H1 (cell line): ENCODE results near the gene HBQ1. TPM values are rescaled to one million over a fixed set of nuclear protein-coding genes. Genes with fewer than 3 reads are reported as not detected.
A peak's percentile ranks its signal among the peaks of the same experiment; 100 is the strongest.

Experiments
- ATF2 ChIP-seq: IDR thresholded peaks from 2 replicates; pipeline ENCODE4 v1.6.1; 2012; ENCODE audit warnings: low read length, inconsistent platforms
- BRCA1 ChIP-seq: IDR thresholded peaks from 2 replicates; pipeline ENCODE4 v1.6.1; 2012; ENCODE audit warnings: low read depth, low read length, improper control_type of control experiment
- CBX5 ChIP-seq: fragments of 300-800, 300-1000 bp; sonication (generic); IDR thresholded peaks from 2 replicates; pipeline ENCODE4 v1.7.1; 2016; ENCODE audit warnings: antibody characterized with exemption, low read length, low read depth
- CTBP2 ChIP-seq: IDR thresholded peaks from 2 replicates; pipeline ENCODE4 v1.7.0; 2011; ENCODE audit warnings: borderline replicate concordance, mild to moderate bottlenecking, moderate library complexity, mixed read lengths, low read length; ENCODE audit not compliant: insufficient read depth, insufficient read length
- E2F6 ChIP-seq: IDR thresholded peaks from 2 replicates; pipeline ENCODE4 v1.6.1; 2012; ENCODE audit warnings: inconsistent platforms
- EP300 ChIP-seq, 2 experiments: IDR thresholded peaks; 1 replicate in 1 of 2; 2 replicates in 1 of 2; pipeline ENCODE4 v1.6.1; 2011 to 2012; ENCODE audit warnings: low read depth in 2 of 2, low read length in 2 of 2, mild to moderate bottlenecking in 2 of 2, borderline replicate concordance in 1 of 2, inconsistent platforms in 1 of 2, moderate library complexity in 1 of 2
- GABPA ChIP-seq: IDR thresholded peaks from 2 replicates; pipeline ENCODE4 v1.6.1; 2011; ENCODE audit warnings: mild to moderate bottlenecking, low read length, moderate library complexity, borderline replicate concordance; ENCODE audit not compliant: insufficient read depth
- GTF2F1 ChIP-seq: IDR thresholded peaks from 2 replicates; pipeline ENCODE4 v1.6.1; 2012; ENCODE audit warnings: low read depth, low read length, improper control_type of control experiment, borderline replicate concordance
- HDAC2 ChIP-seq, 2 experiments: fragments of 300-600 bp in 1 of 2; sonication (generic) in 1 of 2; IDR thresholded peaks; 2 replicates each; pipeline ENCODE4 v1.6.1; 2011 to 2012; ENCODE audit warnings: low read depth in 2 of 2, low read length in 2 of 2, mild to moderate bottlenecking in 2 of 2, moderate library complexity in 2 of 2, borderline replicate concordance in 1 of 2, inconsistent platforms in 1 of 2
- HDAC6 ChIP-seq: IDR thresholded peaks from one replicate; pipeline ENCODE4 v1.7.1; 2012; ENCODE audit warnings: low read depth, mild to moderate bottlenecking, inconsistent platforms, low read length, moderate library complexity
- JUN ChIP-seq: IDR thresholded peaks from 2 replicates; pipeline ENCODE4 v1.6.1; 2011; ENCODE audit warnings: low read depth, mild to moderate bottlenecking, improper control_type of control experiment, low read length
- KDM1A ChIP-seq: fragments of 200-600, 300-600 bp; sonication (generic); IDR thresholded peaks from 2 replicates; pipeline ENCODE4 v1.7.1; 2016; ENCODE audit warnings: mild to moderate bottlenecking, low read length, borderline replicate concordance
- KDM5A ChIP-seq: fragments of 200-600 bp; IDR thresholded peaks from 2 replicates; pipeline ENCODE4 v1.7.1; 2012; ENCODE audit warnings: mild to moderate bottlenecking, low read length, inconsistent platforms, mixed read lengths
- NRF1 ChIP-seq: IDR thresholded peaks from 2 replicates; pipeline ENCODE4 v1.6.1; 2011; ENCODE audit warnings: mild to moderate bottlenecking, low read depth, low read length, improper control_type of control experiment
- RNF2 ChIP-seq: fragments of 200-900, 300-1000 bp; sonication (generic); IDR thresholded peaks from 2 replicates; pipeline ENCODE4 v1.7.1; 2016; ENCODE audit warnings: borderline replicate concordance, low read depth, mild to moderate bottlenecking, antibody characterized with exemption, low read length; ENCODE audit not compliant: poor library complexity, severe bottlenecking; ENCODE audit errors: missing control alignments
- SP2 ChIP-seq: IDR thresholded peaks from 2 replicates; pipeline ENCODE4 v1.6.1; 2012; ENCODE audit warnings: mild to moderate bottlenecking, low read length, inconsistent platforms
- SRF ChIP-seq: IDR thresholded peaks from 2 replicates; pipeline ENCODE4 v1.6.1; 2011; ENCODE audit warnings: mild to moderate bottlenecking, low read depth, low read length, moderate library complexity
- TAF1 ChIP-seq: IDR thresholded peaks from 2 replicates; pipeline ENCODE4 v1.6.1; 2011; ENCODE audit warnings: mild to moderate bottlenecking, low read depth, low read length
- TAF7 ChIP-seq: optimal IDR thresholded peaks from 2 replicates; pipeline ENCODE3; 2011; ENCODE audit warnings: low read depth, mild to moderate bottlenecking, inconsistent platforms, low read length, moderate library complexity, borderline replicate concordance
- TCF12 ChIP-seq: IDR thresholded peaks from 2 replicates; pipeline ENCODE4 v1.6.1; 2011; ENCODE audit warnings: low read depth, mild to moderate bottlenecking, low read length
- polyA plus RNA-seq, 7 experiments: library from polyadenylated mRNA; depleted of rRNA in 3 of 7; stranded (reverse) in 5 of 7; unstranded in 2 of 7; fragments of >200 nt in 5 of 7; fragments of 200-250 nt in 2 of 7; gene quantifications; 1 replicate in 5 of 7; 2 replicates in 1 of 7; 4 replicates in 1 of 7; pipeline versions ENCODE4 v1.2.1 to v1.2.3, GENCODE V29; 2011 to 2013; ENCODE audit warnings: missing spikeins in 2 of 7, mixed read lengths in 2 of 7
- total RNA-seq: library from RNA; stranded (reverse); fragmentation: NEBNext Ultra II Directional; extraction: Animal tissue kit (Norgen Biotek cat#: 25700); gene quantifications from 2 replicates; pipeline ENCODE4 v1.2.1, GENCODE V29; 2021

Gene HBQ1
- total and polyA plus RNA-seq, 2 of the 8 experiments (the other 6 are each of a cell fraction or from before 2014, with no cell fraction given): 2.9 to 17.1 TPM

- no peak for TF ChIP-seq SRF
- peak; percentile 96 for TF ChIP-seq TAF1
- TF ChIP-seq GTF2F1: no peak
- no peak for TF ChIP-seq BRCA1
- TF ChIP-seq HDAC2 (IDR thresholded peaks at IDR 0.05; ENCODE audit: borderline replicate concordance in 1 of 2, low read depth in 2 of 2, low read length in 2 of 2): 0 out of 4 replicates have a peak, but pooled peaks of 1 of the 2 experiments have one; percentile 79
- TF ChIP-seq GABPA: peak; percentile 89; the same call in 1 of the 2 replicates
- TF ChIP-seq CBX5: no peak
- no peak for TF ChIP-seq HDAC6
- no peak for TF ChIP-seq JUN
- TF ChIP-seq ATF2: no peak
- TF ChIP-seq RNF2: no peak
- peak; percentile 76 for TF ChIP-seq NRF1
- no peak for TF ChIP-seq CTBP2
- TF ChIP-seq KDM1A: no peak
- TF ChIP-seq TAF7: peak; percentile 94
- peak; percentile 96 for TF ChIP-seq E2F6
- TF ChIP-seq EP300 (IDR thresholded peaks at IDR 0.05; ENCODE audit: borderline replicate concordance in 1 of 2, low read depth in 2 of 2, low read length in 2 of 2): no peak
- no peak for TF ChIP-seq KDM5A
- no peak for TF ChIP-seq SP2
- no peak for TF ChIP-seq TCF12
Measured at GRCh38 chr16:228852-229730, 48.8 kb downstream of the HBQ1 start, which contains the start of gene LUC7L (continued).
